H9 (cell line): ENCODE data around the gene CUL4A. TPM values are rescaled to one million over a fixed set of nuclear protein-coding genes. Genes with fewer than 3 reads are reported as not detected.

Experiments
- DNase-seq: peaks from one replicate; pipeline ENCODE4 v3.0.0-alpha.2; 2017
- H2AFZ ChIP-seq: one replicate; pipeline ENCODE4 v1.6.1; 2013; ENCODE audit warnings: mild to moderate bottlenecking, low read length, control low read depth, moderate library complexity
- H2AK5ac ChIP-seq: 2 replicates; pipeline ENCODE4 v1.6.1; 2013; ENCODE audit warnings: low read length, control low read depth, mixed read lengths; ENCODE audit not compliant: insufficient read length
- H2BK120ac ChIP-seq: one replicate; pipeline ENCODE4 v1.6.1; 2013; ENCODE audit warnings: low read depth, mild to moderate bottlenecking, low read length, control low read depth, inconsistent platforms; ENCODE audit not compliant: poor library complexity, severe bottlenecking
- H2BK12ac ChIP-seq: 2 replicates; pipeline ENCODE4 v1.6.1; 2013; ENCODE audit warnings: low read length, control low read depth, mixed read lengths, low read depth; ENCODE audit not compliant: insufficient read length
- H2BK15ac ChIP-seq: 2 replicates; pipeline ENCODE4 v1.6.1; 2013; ENCODE audit warnings: low read depth, low read length, control low read depth
- H2BK20ac ChIP-seq: one replicate; pipeline ENCODE4 v1.6.1; 2013; ENCODE audit warnings: low read depth, mild to moderate bottlenecking, low read length, control low read depth, inconsistent platforms; ENCODE audit not compliant: poor library complexity, severe bottlenecking
- H2BK5ac ChIP-seq: 2 replicates; pipeline ENCODE4 v1.6.1; 2013; ENCODE audit warnings: low read length, control low read depth, mixed read lengths; ENCODE audit not compliant: insufficient read length
- H3K14ac ChIP-seq: 2 replicates; pipeline ENCODE4 v1.6.1; 2013; ENCODE audit warnings: low read length, control low read depth; ENCODE audit not compliant: insufficient read depth
- H3K18ac ChIP-seq: 2 replicates; pipeline ENCODE4 v1.6.1; 2013; ENCODE audit warnings: low read depth, mild to moderate bottlenecking, mixed read lengths, low read length, control low read depth; ENCODE audit not compliant: insufficient read length
- H3K23ac ChIP-seq: 2 replicates; pipeline ENCODE4 v1.6.1; 2013; ENCODE audit warnings: low read length, control low read depth, mixed read lengths, low read depth; ENCODE audit not compliant: insufficient read length
- H3K23me2 ChIP-seq: 2 replicates; pipeline ENCODE4 v1.6.1; 2013; ENCODE audit warnings: low read depth, mild to moderate bottlenecking, mixed read lengths, low read length, control low read depth; ENCODE audit not compliant: insufficient read length, poor library complexity, severe bottlenecking
- H3K27ac ChIP-seq: 2 replicates; pipeline ENCODE4 v1.5.1; 2013; ENCODE audit warnings: low read length, control low read depth, mixed read lengths, low read depth; ENCODE audit not compliant: insufficient read length
- H3K27me3 ChIP-seq: 2 replicates; pipeline ENCODE4 v1.6.1; 2013; ENCODE audit warnings: low read length, control low read depth, inconsistent platforms; ENCODE audit not compliant: insufficient read depth
- H3K4ac ChIP-seq: 2 replicates; pipeline ENCODE4 v1.6.1; 2013; ENCODE audit warnings: low read depth, mild to moderate bottlenecking, control low read depth, inconsistent platforms, low read length, moderate library complexity
- H3K4me1 ChIP-seq: 2 replicates; pipeline ENCODE4 v1.6.1; 2013; ENCODE audit warnings: low read length, control low read depth, inconsistent platforms; ENCODE audit not compliant: insufficient read depth
- H3K4me2 ChIP-seq: 2 replicates; pipeline ENCODE4 v1.6.1; 2013; ENCODE audit warnings: low read length, control low read depth, mixed read lengths; ENCODE audit not compliant: insufficient read length, insufficient read depth
- H3K56ac ChIP-seq: 2 replicates; pipeline ENCODE4 v1.6.1; 2013; ENCODE audit warnings: low read depth, mild to moderate bottlenecking, mixed read lengths, low read length, control low read depth; ENCODE audit not compliant: insufficient read length
- H3K79me1 ChIP-seq: 2 replicates; pipeline ENCODE4 v1.6.1; 2013; ENCODE audit warnings: low read depth, mild to moderate bottlenecking, moderate library complexity, low read length, control low read depth, inconsistent platforms; ENCODE audit not compliant: insufficient read depth, poor library complexity, severe bottlenecking
- H3K79me2 ChIP-seq: 2 replicates; pipeline ENCODE4 v1.6.1; 2013; ENCODE audit warnings: low read length, control low read depth, inconsistent platforms; ENCODE audit not compliant: insufficient read depth
- H3K9ac ChIP-seq: 2 replicates; pipeline ENCODE4 v1.6.1; 2013; ENCODE audit warnings: low read length, control low read depth, mixed read lengths; ENCODE audit not compliant: insufficient read length; ENCODE audit errors: extremely low read depth
- H3K9me3 ChIP-seq: one replicate; pipeline ENCODE4 v1.6.1; 2013; ENCODE audit warnings: low read depth, low read length, inconsistent platforms; ENCODE audit not compliant: control insufficient read depth
- H3T11ph ChIP-seq: one replicate; pipeline ENCODE4 v1.6.1; 2013; ENCODE audit warnings: mild to moderate bottlenecking, low read length, control low read depth, inconsistent platforms
- H4K20me1 ChIP-seq: one replicate; pipeline ENCODE4 v1.6.1; 2013; ENCODE audit not compliant: control insufficient read depth, insufficient read length, insufficient read depth
- H4K5ac ChIP-seq: 2 replicates; pipeline ENCODE4 v1.6.1; 2013; ENCODE audit warnings: low read depth, mild to moderate bottlenecking, mixed read lengths, low read length, control low read depth; ENCODE audit not compliant: insufficient read length
- H4K8ac ChIP-seq: replicated peaks from 2 replicates; pipeline ENCODE4 v1.6.1; 2013; ENCODE audit warnings: low read length, control low read depth, mixed read lengths, low read depth; ENCODE audit not compliant: insufficient read length
- H4K91ac ChIP-seq: 2 replicates; pipeline ENCODE4 v1.6.1; 2013; ENCODE audit warnings: low read depth, mild to moderate bottlenecking, moderate library complexity, mixed read lengths, low read length, control low read depth; ENCODE audit not compliant: insufficient read length
- H3K27ac Mint-ChIP-seq, 3 experiments: 2 replicates in 2 of 3; 3 replicates in 1 of 3; pipeline ENCODE4 v1.8.0; 2020 to 2021; ENCODE audit warnings: mixed read lengths in 3 of 3, mild to moderate bottlenecking in 1 of 3, moderate library complexity in 1 of 3
- H3K27me3 Mint-ChIP-seq: 2 replicates; pipeline ENCODE4 v1.8.0; 2021; ENCODE audit warnings: low read depth, mild to moderate bottlenecking, moderate library complexity, mixed read lengths
- H3K36me3 Mint-ChIP-seq, 3 experiments: 2 replicates in 2 of 3; 3 replicates in 1 of 3; pipeline ENCODE4 v1.8.0; 2020 to 2021; ENCODE audit warnings: low read depth in 3 of 3, mixed read lengths in 3 of 3; ENCODE audit not compliant: insufficient read depth in 1 of 3
- H3K4me1 Mint-ChIP-seq, 2 experiments: 2 replicates each; pipeline ENCODE4 v1.8.0; 2020; ENCODE audit warnings: mixed read lengths in 2 of 2
- H3K4me3 Mint-ChIP-seq, 2 experiments: 2 replicates in 1 of 2; 3 replicates in 1 of 2; pipeline ENCODE4 v1.8.0; 2020 to 2021; ENCODE audit warnings: mild to moderate bottlenecking in 2 of 2, mixed read lengths in 2 of 2, moderate library complexity in 1 of 2
- H3K9me3 Mint-ChIP-seq, 2 experiments: 2 replicates in 1 of 2; 3 replicates in 1 of 2; pipeline ENCODE4 v1.8.0; 2020; ENCODE audit warnings: mild to moderate bottlenecking in 2 of 2, mixed read lengths in 2 of 2, moderate library complexity in 1 of 2
- CTCF ChIP-seq: fragments of 200-600 bp; sonication (generic); conservative IDR thresholded peaks from 3 replicates; pipeline ENCODE4 v1.8.0; 2021; ENCODE audit warnings: antibody characterized with exemption, mild to moderate bottlenecking
- WGBS: extraction: QIAGEN DNeasy Blood & Tissue Kit; methylation state at CpG from one replicate; pipeline ENCODE4 v1.1.7; 2013; ENCODE audit warnings: missing lambda C conversion rate, low lambda C conversion rate, mixed read lengths; ENCODE audit not compliant: insufficient read length; ENCODE audit errors: extremely low coverage; 5-methylcytosine and 5-hydroxymethylcytosine counted together
- total RNA-seq: library from RNA; stranded (reverse); gene quantifications from 2 replicates; pipeline ENCODE4 v1.2.1, GENCODE V29; 2021

CUL4A gene
- total RNA-seq, 1 experiment from 2014 or later: 97.9 TPM

DNA sequence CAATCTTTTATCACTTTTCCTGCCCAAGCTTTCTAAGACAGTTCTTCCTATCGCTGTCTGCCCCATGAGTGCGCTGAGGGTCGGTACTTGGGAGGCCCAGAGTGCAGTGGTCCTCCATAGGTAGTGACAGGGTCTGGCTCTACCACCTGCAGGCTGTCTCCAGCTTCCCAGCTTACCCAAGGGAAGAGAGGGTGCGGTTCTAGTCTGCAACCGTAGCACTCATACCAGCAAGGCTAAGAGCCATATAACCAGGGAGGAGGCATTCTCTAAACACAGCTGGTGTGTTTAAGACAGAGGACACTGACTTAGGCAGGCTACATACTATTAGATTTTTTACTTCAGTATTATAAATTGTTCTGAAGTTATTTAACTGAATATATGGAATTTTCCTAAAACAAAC is 42.7 kb upstream of the CUL4A start:
- H3K14ac ChIP-seq: no peak overlapping the region
- no peaks in the 10 kb centered on the region for H3K9me3 ChIP-seq
- Mint-ChIP-seq H3K27ac (no peak overlapping the region), H3K9me3 (no peaks in the 10 kb centered on the region), H3K4me1 (peaks cover 19 to 24% of the 10 kb centered on the region in 2 experiments), H3K36me3 (peaks cover 10 to 31% (median 11%) of the 10 kb centered on the region in 3 experiments; a peak in 5 of 7 replicates), H3K4me3 (no peak overlapping the region), H3K27me3 (peaks cover 9% of the 10 kb centered on the region)
- no CpG with 5 or more reads among the region's 5 CpGs for WGBS
- no peak overlapping the region for H2BK5ac ChIP-seq
- no peaks in the 10 kb centered on the region for H3K27me3 ChIP-seq
- no peak overlapping the region for H2AK5ac ChIP-seq
- H3K4me1 ChIP-seq: no peaks in the 10 kb centered on the region
- H4K8ac ChIP-seq: no peak overlapping the region
- H2BK20ac ChIP-seq: no peak overlapping the region
- no peaks in the 10 kb centered on the region for H4K20me1 ChIP-seq
- H4K5ac ChIP-seq: no peak overlapping the region
- H3K9ac ChIP-seq: no peak overlapping the region
- no peak overlapping the region for H3T11ph ChIP-seq
- TF ChIP-seq CTCF: no peak
- no peak overlapping the region for H2BK15ac ChIP-seq
- DNase-seq: no peak
- no peak overlapping the region for H2AFZ ChIP-seq
- H3K79me2 ChIP-seq: no peaks in the 10 kb centered on the region
- H3K27ac ChIP-seq: no peak overlapping the region
- H3K23ac ChIP-seq: no peak overlapping the region
- no peak overlapping the region for H2BK12ac ChIP-seq
- no peaks in the 10 kb centered on the region for H3K79me1 ChIP-seq
- no peak overlapping the region for H2BK120ac ChIP-seq
- no peak overlapping the region for H3K56ac ChIP-seq
- H3K4me2 ChIP-seq: no peak overlapping the region
- H3K4ac ChIP-seq: no peak overlapping the region
- H4K91ac ChIP-seq: no peak overlapping the region
- H3K23me2 ChIP-seq: no peaks in the 10 kb centered on the region
- H3K18ac ChIP-seq: no peak overlapping the region
